PC-9 (cell line): ENCODE data around the gene ANKRD16. TPM values are rescaled to one million over a fixed set of nuclear protein-coding genes. Genes with fewer than 3 reads are reported as not detected.

Experiments used
- BruUV-seq: library from RNA; stranded (reverse); fragments of 400-500 nt; replicated peaks from 2 replicates; lab custom pipeline; 2021; lab: Mats Ljungman, UMichigan
- CTCF ChIA-PET: fragments of 300-600 bp; sonication (Branson Sonifier 250); formaldehyde crosslinking; loops from one replicate; lab custom pipeline; 2022; ENCODE audit warnings: antibody characterized with exemption; lab: Charles Lee
- POLR2A ChIA-PET: fragments of 300-600 bp; sonication (Branson Sonifier 250); formaldehyde crosslinking; loops from one replicate; lab custom pipeline; 2022; ENCODE audit warnings: antibody characterized with exemption; ENCODE audit not compliant: unreplicated experiment; lab: Charles Lee
- DNase-seq, 2 experiments: peaks; one replicate each; pipeline versions ENCODE4 v3.0.0 to v3.0.0-alpha.2; 2015 to 2022; ENCODE audit warnings: mixed read lengths in 1 of 2
- H2AFZ ChIP-seq: fragments of 200-600 bp; sonication (generic); 2 replicates; pipeline ENCODE4 v1.8.1; 2017; ENCODE audit warnings: antibody characterized with exemption
- H3F3A ChIP-seq: fragments of 200-600 bp; sonication (generic); 2 replicates; pipeline ENCODE4 v1.8.1; 2017; ENCODE audit warnings: antibody characterized with exemption, mild to moderate bottlenecking, low read depth; ENCODE audit not compliant: insufficient read depth
- H3K27ac ChIP-seq: fragments of 200-600 bp; sonication (generic); 2 replicates; pipeline ENCODE4 v1.6.1; 2016; ENCODE audit warnings: mixed run types
- H3K27me3 ChIP-seq: fragments of 200-600 bp; sonication (generic); 2 replicates; pipeline ENCODE4 v1.6.1; 2016; ENCODE audit warnings: low read depth, mixed run types; ENCODE audit not compliant: insufficient read depth
- H3K36me3 ChIP-seq: fragments of 200-600 bp; sonication (generic); 2 replicates; pipeline ENCODE4 v1.6.1; 2016; ENCODE audit warnings: low read depth, mixed run types
- H3K4me1 ChIP-seq: fragments of 200-600 bp; sonication (generic); replicated peaks from 2 replicates; pipeline ENCODE4 v1.6.1; 2016; ENCODE audit warnings: mixed run types; ENCODE audit not compliant: insufficient read depth
- H3K4me2 ChIP-seq: fragments of 200-600 bp; sonication (generic); 2 replicates; pipeline ENCODE4 v1.6.1; 2017; ENCODE audit warnings: mixed run types
- H3K4me3 ChIP-seq: fragments of 200-600 bp; sonication (generic); 2 replicates; pipeline ENCODE4 v1.6.1; 2016; ENCODE audit warnings: mixed run types
- H3K79me2 ChIP-seq: fragments of 200-600 bp; sonication (generic); 2 replicates; pipeline ENCODE4 v1.6.1; 2017; ENCODE audit warnings: low read depth, mixed run types
- H3K9me2 ChIP-seq: fragments of 200-600 bp; sonication (generic); 2 replicates; pipeline ENCODE4 v1.8.1; 2017; ENCODE audit warnings: mild to moderate bottlenecking; ENCODE audit not compliant: insufficient read depth
- H3K9me3 ChIP-seq: fragments of 200-600 bp; sonication (generic); 2 replicates; pipeline ENCODE4 v1.8.1; 2016; ENCODE audit warnings: low read depth; ENCODE audit not compliant: insufficient read depth
- H4K20me1 ChIP-seq: fragments of 200-600 bp; sonication (generic); 2 replicates; pipeline ENCODE4 v1.8.1; 2017; ENCODE audit not compliant: insufficient read depth
- EZH2 ChIP-seq: fragments of 200-600 bp; sonication (generic); IDR thresholded peaks from 2 replicates; pipeline ENCODE4 v1.8.0; 2017; ENCODE audit warnings: antibody characterized with exemption, low read depth
- intact Hi-C: fragments of 100-400 bp; cut with micrococcal nuclease; formaldehyde crosslinking; loops from one replicate; pipeline ENCODE4 v1.10.0; 2022; ENCODE audit not compliant: unreplicated experiment
- total RNA-seq: library from RNA; stranded (reverse); gene quantifications from 2 replicates; pipeline ENCODE4 v1.2.3, GENCODE V29; 2021
- TF ChIP-seq, protein P1 (sequence below): fragments of 200-600 bp; sonication (generic); conservative IDR thresholded peaks from 2 replicates; pipeline ENCODE4 v1.6.1; 2017; ENCODE audit warnings: mixed run types, antibody characterized with exemption, mild to moderate bottlenecking, moderate library complexity

Gene ANKRD16
- total RNA-seq, 1 experiment from 2014 or later, result 9.8 TPM

DNA sequence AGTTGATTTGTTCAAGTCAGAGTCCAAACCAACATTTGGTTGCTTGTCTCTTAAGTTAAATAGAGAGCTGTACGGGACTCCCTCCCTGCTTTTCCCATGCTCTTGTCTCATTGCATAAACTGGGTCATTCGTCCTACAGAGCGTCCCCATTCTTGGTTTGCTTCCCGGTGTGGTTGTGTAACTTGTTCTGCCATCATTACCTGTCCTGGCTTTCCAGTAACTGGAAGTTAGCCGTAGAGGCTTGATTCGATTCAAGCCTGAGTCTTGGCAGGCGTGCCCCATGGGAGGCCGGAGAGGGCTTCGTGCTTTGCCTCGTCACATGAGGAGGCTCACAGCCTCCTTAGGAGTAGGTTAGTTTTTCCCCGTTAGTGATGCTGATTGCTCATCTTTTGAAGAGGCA lies 40.6 kb upstream of the ANKRD16 start:
- intact Hi-C loops, result no loop called here

DNA sequence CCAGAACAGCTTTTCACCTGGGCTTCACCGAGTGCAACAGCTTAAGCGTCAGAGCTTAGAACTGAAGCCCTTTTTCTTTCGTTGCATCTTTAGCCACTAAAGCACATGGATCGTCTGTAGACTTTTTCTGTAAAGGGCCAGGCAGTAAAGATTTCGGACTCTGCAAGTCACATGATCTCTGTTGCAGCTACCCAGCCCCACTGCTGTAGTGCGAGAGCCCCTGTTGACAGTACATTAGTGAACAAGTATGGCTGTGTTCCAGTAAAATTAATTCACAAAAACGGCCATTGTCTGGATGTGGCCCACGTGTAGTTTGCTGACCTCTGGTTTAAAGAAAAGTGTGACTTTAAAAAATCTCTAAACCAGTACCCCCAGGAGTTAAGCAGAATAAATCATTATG lies 39.7 kb upstream of the ANKRD16 start:
- H4K20me1 ChIP-seq, result no peaks in the 10 kb centered on the region
- DNase-seq, result no peak
- H3K27ac ChIP-seq, result no peak overlapping the region
- H3K36me3 ChIP-seq, result peaks cover 3% of the 10 kb centered on the region; the same call in 1 of the 2 replicates
- no peak overlapping the region for H2AFZ ChIP-seq
- H3K9me2 ChIP-seq, result no peaks in the 10 kb centered on the region
- H3K27me3 ChIP-seq, result no peaks in the 10 kb centered on the region
- no peaks in the 10 kb centered on the region for H3F3A ChIP-seq
- H3K9me3 ChIP-seq, result no peaks in the 10 kb centered on the region
- ChIA-PET POLR2A (no interaction called here), CTCF (no interaction called here)
- TF ChIP-seq, protein P1, sequence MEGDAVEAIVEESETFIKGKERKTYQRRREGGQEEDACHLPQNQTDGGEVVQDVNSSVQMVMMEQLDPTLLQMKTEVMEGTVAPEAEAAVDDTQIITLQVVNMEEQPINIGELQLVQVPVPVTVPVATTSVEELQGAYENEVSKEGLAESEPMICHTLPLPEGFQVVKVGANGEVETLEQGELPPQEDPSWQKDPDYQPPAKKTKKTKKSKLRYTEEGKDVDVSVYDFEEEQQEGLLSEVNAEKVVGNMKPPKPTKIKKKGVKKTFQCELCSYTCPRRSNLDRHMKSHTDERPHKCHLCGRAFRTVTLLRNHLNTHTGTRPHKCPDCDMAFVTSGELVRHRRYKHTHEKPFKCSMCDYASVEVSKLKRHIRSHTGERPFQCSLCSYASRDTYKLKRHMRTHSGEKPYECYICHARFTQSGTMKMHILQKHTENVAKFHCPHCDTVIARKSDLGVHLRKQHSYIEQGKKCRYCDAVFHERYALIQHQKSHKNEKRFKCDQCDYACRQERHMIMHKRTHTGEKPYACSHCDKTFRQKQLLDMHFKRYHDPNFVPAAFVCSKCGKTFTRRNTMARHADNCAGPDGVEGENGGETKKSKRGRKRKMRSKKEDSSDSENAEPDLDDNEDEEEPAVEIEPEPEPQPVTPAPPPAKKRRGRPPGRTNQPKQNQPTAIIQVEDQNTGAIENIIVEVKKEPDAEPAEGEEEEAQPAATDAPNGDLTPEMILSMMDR, result no peak
- no peak for TF ChIP-seq EZH2
- BruUV-seq, result no TSS peak
- H3K4me2 ChIP-seq, result no peak overlapping the region
- no peaks in the 10 kb centered on the region for H3K4me1 ChIP-seq
- intact Hi-C loops, result no loop called here
- no peak overlapping the region for H3K4me3 ChIP-seq
- H3K79me2 ChIP-seq, result no peaks in the 10 kb centered on the region

More for the DNA sequence above, 40.6 kb upstream of the ANKRD16 start:
- H3K4me1 ChIP-seq, result no peaks in the 10 kb centered on the region
- no peaks in the 10 kb centered on the region for H3K27me3 ChIP-seq
- no TSS peak for BruUV-seq
- H3K36me3 ChIP-seq, result peaks cover 3% of the 10 kb centered on the region; the same call in 1 of the 2 replicates
- ChIA-PET CTCF (no interaction called here), POLR2A (no interaction called here)
- no peaks in the 10 kb centered on the region for H3K9me3 ChIP-seq
- H3K4me3 ChIP-seq, result no peak overlapping the region
- no peak for DNase-seq
- no peak overlapping the region for H2AFZ ChIP-seq
- no peaks in the 10 kb centered on the region for H3K79me2 ChIP-seq
- H3K4me2 ChIP-seq, result no peak overlapping the region
- no peaks in the 10 kb centered on the region for H3K9me2 ChIP-seq
- H3K27ac ChIP-seq, result no peak overlapping the region
- TF ChIP-seq EZH2, result no peak
- TF ChIP-seq, protein P1, result no peak
- no peaks in the 10 kb centered on the region for H4K20me1 ChIP-seq
- no peaks in the 10 kb centered on the region for H3F3A ChIP-seq

DNA sequence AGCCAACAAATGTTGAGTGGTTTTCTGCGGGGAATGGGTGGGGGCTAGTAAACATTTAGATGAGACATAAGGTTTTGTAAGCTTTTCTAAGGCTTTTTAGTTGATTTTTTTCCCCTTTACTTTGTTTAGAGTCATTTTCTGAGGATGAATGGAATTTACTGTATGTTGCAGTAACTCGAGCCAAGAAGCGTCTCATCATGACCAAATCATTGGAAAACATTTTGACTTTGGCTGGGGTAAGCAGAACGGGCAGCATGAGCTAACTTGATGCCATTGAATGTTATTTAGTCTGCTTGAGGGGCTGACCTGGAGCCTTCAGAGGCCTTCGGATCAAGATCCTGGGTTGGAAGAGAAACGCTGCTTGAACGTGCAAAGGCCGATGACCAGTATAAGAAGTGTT lies 37.6 kb upstream of the ANKRD16 start:
- no peak overlapping the region for H3K4me2 ChIP-seq
- peaks cover 3% of the 10 kb centered on the region; the same call in 1 of the 2 replicates for H3K36me3 ChIP-seq
- H3K9me2 ChIP-seq, result no peaks in the 10 kb centered on the region
- no TSS peak for BruUV-seq
- H3K4me3 ChIP-seq, result no peak overlapping the region
- H3F3A ChIP-seq, result no peaks in the 10 kb centered on the region
- H3K27ac ChIP-seq, result no peak overlapping the region
- DNase-seq, result no peak
- H3K27me3 ChIP-seq, result no peaks in the 10 kb centered on the region
- ChIA-PET CTCF (no interaction called here), POLR2A (no interaction called here)
- TF ChIP-seq, protein P1, result no peak
- no peak for TF ChIP-seq EZH2
- no peaks in the 10 kb centered on the region for H3K4me1 ChIP-seq
- intact Hi-C loops, result no loop called here
- H2AFZ ChIP-seq, result no peak overlapping the region
- H4K20me1 ChIP-seq, result no peaks in the 10 kb centered on the region
- no peaks in the 10 kb centered on the region for H3K9me3 ChIP-seq
- no peaks in the 10 kb centered on the region for H3K79me2 ChIP-seq
